ENCODE results near the gene TJP1. TPM values are rescaled to one million over a fixed set of nuclear protein-coding genes. Genes with fewer than 3 reads are reported as not detected.

The TJP1 gene
- total RNA-seq, 4 donors from 2014 or later, result 59.1 to 99.9 (median 83.8) TPM

DNA sequence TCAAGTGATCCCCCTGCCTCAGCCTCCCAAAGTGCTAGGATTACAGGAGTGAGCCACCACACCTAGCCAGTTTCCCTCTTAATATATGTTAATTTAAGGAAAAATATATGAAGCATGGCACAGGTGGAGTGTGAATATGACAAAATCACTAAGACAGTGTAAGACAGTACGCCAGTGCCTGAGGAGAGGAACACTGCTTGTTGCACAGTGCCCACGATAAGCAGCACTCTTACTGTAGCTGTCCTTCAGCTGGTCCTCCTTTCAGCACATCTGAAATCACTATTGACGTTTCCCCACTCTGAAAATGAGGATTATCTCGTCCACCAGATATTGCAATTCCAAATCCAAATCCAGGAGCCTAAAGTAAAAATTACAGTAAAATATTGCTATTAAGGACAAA is 49.3 kb downstream of the TJP1 start:
- H3K4me3 ChIP-seq (ENCODE audit: low read depth, poor library complexity, severe bottlenecking), result no peak overlapping the region
- TF ChIP-seq, protein P1, sequence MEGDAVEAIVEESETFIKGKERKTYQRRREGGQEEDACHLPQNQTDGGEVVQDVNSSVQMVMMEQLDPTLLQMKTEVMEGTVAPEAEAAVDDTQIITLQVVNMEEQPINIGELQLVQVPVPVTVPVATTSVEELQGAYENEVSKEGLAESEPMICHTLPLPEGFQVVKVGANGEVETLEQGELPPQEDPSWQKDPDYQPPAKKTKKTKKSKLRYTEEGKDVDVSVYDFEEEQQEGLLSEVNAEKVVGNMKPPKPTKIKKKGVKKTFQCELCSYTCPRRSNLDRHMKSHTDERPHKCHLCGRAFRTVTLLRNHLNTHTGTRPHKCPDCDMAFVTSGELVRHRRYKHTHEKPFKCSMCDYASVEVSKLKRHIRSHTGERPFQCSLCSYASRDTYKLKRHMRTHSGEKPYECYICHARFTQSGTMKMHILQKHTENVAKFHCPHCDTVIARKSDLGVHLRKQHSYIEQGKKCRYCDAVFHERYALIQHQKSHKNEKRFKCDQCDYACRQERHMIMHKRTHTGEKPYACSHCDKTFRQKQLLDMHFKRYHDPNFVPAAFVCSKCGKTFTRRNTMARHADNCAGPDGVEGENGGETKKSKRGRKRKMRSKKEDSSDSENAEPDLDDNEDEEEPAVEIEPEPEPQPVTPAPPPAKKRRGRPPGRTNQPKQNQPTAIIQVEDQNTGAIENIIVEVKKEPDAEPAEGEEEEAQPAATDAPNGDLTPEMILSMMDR (IDR thresholded peaks at IDR 0.05), result no peak
- no peak for TF ChIP-seq POLR2A (IDR thresholded peaks at IDR 0.05)
- DNase-seq (ENCODE audit: low spot score in 2 of 2), result no peak
- intact Hi-C loops (cut with DNase I; ENCODE audit: low total_unique reads), result no loop called here
- WGBS, 2 donors, result 85 to 90% methylated on average over 4 of the region's 4 CpGs

DNA sequence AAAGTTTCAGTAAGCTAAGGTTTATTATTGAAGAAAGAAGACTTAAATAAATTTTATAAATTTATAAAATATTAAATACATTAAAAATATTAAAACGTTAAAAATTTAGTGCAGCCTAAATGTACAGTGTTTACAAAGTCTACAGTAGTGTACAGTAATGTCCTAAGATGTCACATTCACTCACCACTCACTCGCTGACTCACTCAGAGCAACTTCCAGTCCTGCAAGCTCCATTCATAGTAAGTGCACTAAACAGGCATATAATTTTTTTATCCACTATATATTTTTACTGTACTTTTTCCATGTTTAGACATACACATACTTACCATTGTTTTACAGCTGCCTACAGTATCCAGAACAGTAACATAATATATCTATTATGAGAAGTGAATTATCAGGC is 51.5 kb downstream of the TJP1 start:
- no peak overlapping the region for H3K4me3 ChIP-seq (ENCODE audit: low read depth, poor library complexity, severe bottlenecking)
- no peak for DNase-seq (ENCODE audit: low spot score in 2 of 2)
- intact Hi-C loops (cut with DNase I; ENCODE audit: low total_unique reads), result no loop called here
- WGBS, 2 donors, result 89 to 90% methylated on average over 2 of the region's 2 CpGs
- TF ChIP-seq, protein P1 (IDR thresholded peaks at IDR 0.05), result no peak
- no peak for TF ChIP-seq POLR2A (IDR thresholded peaks at IDR 0.05)

DNA sequence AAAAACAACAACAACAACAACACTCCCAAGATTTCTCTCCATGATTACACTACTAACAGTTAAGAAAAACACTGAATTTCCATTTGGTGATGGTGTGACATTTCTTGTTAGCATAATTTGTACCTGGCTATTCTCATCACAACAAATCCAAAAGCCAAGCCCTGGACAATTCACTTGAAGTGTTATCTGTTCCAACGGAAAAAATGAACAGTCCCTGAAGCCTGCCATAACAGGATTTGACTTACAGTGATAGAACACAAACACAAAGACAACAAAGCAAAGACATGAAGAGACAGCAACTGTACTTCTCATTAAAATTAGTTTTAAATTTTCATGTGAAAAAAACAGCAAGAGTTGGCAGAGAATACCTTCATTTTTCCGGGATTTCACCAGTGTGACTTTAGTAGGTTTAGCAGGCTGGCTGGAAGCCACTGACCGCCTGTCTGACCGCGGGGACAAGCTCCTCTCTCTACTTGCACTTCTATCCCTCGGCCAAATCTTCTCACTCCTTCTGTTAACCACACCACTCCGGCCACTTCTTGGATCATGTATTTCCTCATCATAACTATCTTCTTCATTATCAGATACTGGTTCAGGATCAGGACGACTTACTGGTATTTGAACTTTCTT is 56.3 kb downstream of the TJP1 start:
- H3K4me3 ChIP-seq (ENCODE audit: low read depth, poor library complexity, severe bottlenecking), result no peak overlapping the region
- no peak for DNase-seq (ENCODE audit: low spot score in 2 of 2)
- WGBS, 2 donors, result 62 to 65% methylated on average over 8 of the region's 8 CpGs
- intact Hi-C loops (cut with DNase I; ENCODE audit: low total_unique reads), result no loop called here
- no peak for TF ChIP-seq POLR2A (IDR thresholded peaks at IDR 0.05)
- TF ChIP-seq, protein P1 (IDR thresholded peaks at IDR 0.05), result no peak

DNA sequence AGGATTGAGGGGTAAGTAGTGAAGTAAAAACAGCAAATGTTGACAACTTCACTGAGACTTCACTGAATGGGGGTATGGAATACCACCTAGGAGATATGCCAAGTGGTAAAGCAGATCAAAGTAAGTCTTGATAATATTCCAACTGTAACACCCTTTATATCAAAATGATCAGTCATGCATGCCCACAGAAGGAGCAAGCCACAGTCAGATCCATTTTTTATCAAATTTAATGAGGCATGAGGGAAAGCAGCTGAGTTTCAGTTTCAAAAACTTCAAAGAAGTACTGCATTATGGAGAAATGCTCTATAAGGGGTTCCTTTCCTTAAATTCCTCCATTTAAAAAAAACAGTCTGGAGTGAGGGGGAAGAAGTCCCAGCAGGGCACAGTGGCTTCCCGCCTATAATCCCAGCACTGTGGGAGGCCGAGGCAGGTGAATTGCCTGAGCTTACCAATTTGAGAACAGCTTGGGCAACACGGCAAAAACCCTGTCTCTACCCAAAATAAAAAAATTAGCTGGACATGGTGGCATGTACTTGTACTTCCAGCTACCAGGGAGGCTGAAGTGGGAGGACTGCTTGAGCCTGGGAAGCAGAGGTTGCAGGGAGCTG is 56.9 kb downstream of the TJP1 start:
- TF ChIP-seq, protein P1 (IDR thresholded peaks at IDR 0.05), result no peak
- TF ChIP-seq POLR2A (IDR thresholded peaks at IDR 0.05), result no peak
- no peak overlapping the region for H3K4me3 ChIP-seq (ENCODE audit: low read depth, poor library complexity, severe bottlenecking)
- WGBS, 2 donors, result 85 to 86% methylated on average over 3 of the region's 3 CpGs
- intact Hi-C loops (cut with DNase I; ENCODE audit: low total_unique reads), result no loop called here
- no peak for DNase-seq (ENCODE audit: low spot score in 2 of 2)

DNA sequence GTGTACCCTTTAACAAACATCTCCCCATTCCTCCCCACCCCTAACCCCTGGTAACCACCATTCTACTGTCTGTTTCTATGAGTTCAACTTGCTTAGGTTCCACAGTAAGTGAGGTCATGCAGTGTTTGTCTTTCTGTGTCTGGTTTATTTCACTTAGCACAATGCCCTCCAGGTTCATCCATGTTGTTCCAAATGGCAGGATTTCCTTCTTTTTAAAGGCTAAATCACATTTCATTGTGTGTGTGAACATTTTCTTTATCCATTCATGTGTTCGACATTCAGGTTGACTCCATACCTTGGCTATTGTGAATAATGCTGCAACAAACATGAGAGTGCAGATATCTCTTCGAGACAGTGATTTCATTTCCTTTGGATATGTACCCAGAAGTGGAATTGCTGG is 62.7 kb downstream of the TJP1 start:
- 80 to 86% methylated on average over 2 of the region's 2 CpGs for WGBS, 2 donors
- TF ChIP-seq POLR2A (IDR thresholded peaks at IDR 0.05), result no peak
- TF ChIP-seq, protein P1 (IDR thresholded peaks at IDR 0.05), result no peak

More for the DNA sequence above, 62.7 kb downstream of the TJP1 start:
- DNase-seq (ENCODE audit: low spot score in 2 of 2), result no peak
- intact Hi-C loops (cut with DNase I; ENCODE audit: low total_unique reads), result no loop called here
- no peak overlapping the region for H3K4me3 ChIP-seq (ENCODE audit: low read depth, poor library complexity, severe bottlenecking)

All from lower leg skin (tissue), 4 donors.